GM23338 (cell line): ENCODE results near the gene POC1B.

Experiments used
- CREB1 ChIP-seq: fragments of 250-450 bp; sonication (Bioruptor Pico); IDR thresholded peaks from 2 replicates; pipeline ENCODE4 v1.5.0; 2020; ENCODE audit warnings: low read depth, mild to moderate bottlenecking, moderate library complexity
- CTCF ChIP-seq, 2 experiments: fragments of 200-600 bp in 1 of 2; sonication (generic) in 1 of 2; conservative IDR thresholded peaks; 2 replicates each; pipeline versions ENCODE4 v1.5.1 to v1.6.1; 2016 to 2017; ENCODE audit warnings: antibody characterized with exemption in 2 of 2, low read depth in 2 of 2, mild to moderate bottlenecking in 2 of 2, moderate library complexity in 1 of 2
- REST ChIP-seq: IDR thresholded peaks from one replicate; pipeline ENCODE4 v1.6.1; 2018; ENCODE audit warnings: antibody characterized with exemption; ENCODE audit not compliant: unreplicated experiment
- ZNF114 ChIP-seq: fragments of 250-450 bp; sonication (Bioruptor Pico); IDR thresholded peaks from 2 replicates; pipeline ENCODE4 v1.5.0; 2020; ENCODE audit warnings: mild to moderate bottlenecking, moderate library complexity
- ZNF331 ChIP-seq: fragments of 250-450 bp; sonication (Bioruptor Pico); IDR thresholded peaks from 2 replicates; pipeline ENCODE4 v1.5.0; 2020; ENCODE audit warnings: low read depth, mild to moderate bottlenecking, moderate library complexity

GRCh38 chr12:89411846-89412245, 114.0 kb downstream of the POC1B start:
- TF ChIP-seq REST: no peak
- TF ChIP-seq CTCF (conservative IDR thresholded peaks at IDR 0.05; ENCODE audit: low read depth in 2 of 2): no peak
- no peak for TF ChIP-seq ZNF114
- no peak for TF ChIP-seq ZNF331 (CRISPR knock-in tag)
- no peak for TF ChIP-seq CREB1 (CRISPR knock-in tag)
